MM.1S (cell line): ENCODE measurements around the gene SLC29A3.

Experiments
- DNase-seq: peaks from one replicate; pipeline ENCODE4 v3.0.0-alpha.2; 2015
- H2AFZ ChIP-seq: fragments of 300-600 bp; sonication (generic); 2 replicates; pipeline ENCODE4 v1.6.0; 2016; ENCODE audit warnings: antibody characterized with exemption, low read length
- H3F3A ChIP-seq: fragments of 300-600 bp; sonication (generic); 2 replicates; pipeline ENCODE4 v1.6.1; 2016; ENCODE audit warnings: mild to moderate bottlenecking, antibody characterized with exemption, low read length, moderate library complexity, mixed read lengths; ENCODE audit not compliant: insufficient read depth
- H3K27ac ChIP-seq: fragments of 300-600 bp; sonication (generic); 2 replicates; pipeline ENCODE4 v1.5.1; 2016; ENCODE audit warnings: mild to moderate bottlenecking, low read length
- H3K27me3 ChIP-seq: fragments of 300-600 bp; sonication (generic); replicated peaks from 2 replicates; pipeline ENCODE4 v1.6.0; 2016; ENCODE audit warnings: low read length; ENCODE audit not compliant: insufficient read depth
- H3K36me3 ChIP-seq: fragments of 300-600 bp; sonication (generic); replicated peaks from 2 replicates; pipeline ENCODE4 v1.6.1; 2016; ENCODE audit warnings: mild to moderate bottlenecking, low read length, mixed read lengths; ENCODE audit not compliant: insufficient read depth
- H3K4me1 ChIP-seq: fragments of 300-600 bp; sonication (generic); 2 replicates; pipeline ENCODE4 v1.6.1; 2016; ENCODE audit warnings: low read length, mixed read lengths
- H3K4me2 ChIP-seq: fragments of 300-600 bp; sonication (generic); 2 replicates; pipeline ENCODE4 v1.6.0; 2016; ENCODE audit warnings: low read depth, low read length
- H3K4me3 ChIP-seq: fragments of 300-600 bp; sonication (generic); 2 replicates; pipeline ENCODE4 v1.5.1; 2016; ENCODE audit warnings: low read length, mixed read lengths
- H3K79me2 ChIP-seq: fragments of 300-600 bp; sonication (generic); 2 replicates; pipeline ENCODE4 v1.6.1; 2016; ENCODE audit warnings: mixed run types, low read length, mixed read lengths
- H3K9ac ChIP-seq: fragments of 300-600 bp; sonication (generic); 2 replicates; pipeline ENCODE4 v1.6.1; 2016; ENCODE audit warnings: low read length, mixed read lengths
- H3K9me2 ChIP-seq: fragments of 300-600 bp; sonication (generic); replicated peaks from 2 replicates; pipeline ENCODE4 v1.6.1; 2016; ENCODE audit warnings: mild to moderate bottlenecking, low read length, mixed read lengths; ENCODE audit not compliant: insufficient read depth
- H3K9me3 ChIP-seq: fragments of 300-600 bp; sonication (generic); replicated peaks from 2 replicates; pipeline ENCODE4 v1.6.1; 2016; ENCODE audit warnings: mild to moderate bottlenecking, low read length, mixed read lengths; ENCODE audit not compliant: insufficient read depth
- H4K20me1 ChIP-seq: fragments of 300-600 bp; sonication (generic); 2 replicates; pipeline ENCODE4 v1.6.1; 2016; ENCODE audit warnings: mild to moderate bottlenecking, low read length, moderate library complexity, mixed read lengths; ENCODE audit not compliant: insufficient read depth
- EZH2 ChIP-seq: fragments of 300-600 bp; sonication (generic); optimal IDR thresholded peaks from 2 replicates; pipeline ENCODE3; 2017; ENCODE audit warnings: low read depth, mild to moderate bottlenecking, antibody characterized with exemption, low read length, mixed read lengths
- EZH2phosphoT487 ChIP-seq: fragments of 300-600 bp; sonication (generic); IDR thresholded peaks from 2 replicates; pipeline ENCODE4 v1.6.1; 2018; ENCODE audit warnings: antibody characterized with exemption, low read length
- TF ChIP-seq, protein P1 (sequence below): fragments of 300-600 bp; sonication (generic); IDR thresholded peaks from 2 replicates; pipeline ENCODE4 v1.5.1; 2016; ENCODE audit warnings: antibody characterized with exemption, low read length, mixed read lengths

Gene SLC29A3

DNA sequence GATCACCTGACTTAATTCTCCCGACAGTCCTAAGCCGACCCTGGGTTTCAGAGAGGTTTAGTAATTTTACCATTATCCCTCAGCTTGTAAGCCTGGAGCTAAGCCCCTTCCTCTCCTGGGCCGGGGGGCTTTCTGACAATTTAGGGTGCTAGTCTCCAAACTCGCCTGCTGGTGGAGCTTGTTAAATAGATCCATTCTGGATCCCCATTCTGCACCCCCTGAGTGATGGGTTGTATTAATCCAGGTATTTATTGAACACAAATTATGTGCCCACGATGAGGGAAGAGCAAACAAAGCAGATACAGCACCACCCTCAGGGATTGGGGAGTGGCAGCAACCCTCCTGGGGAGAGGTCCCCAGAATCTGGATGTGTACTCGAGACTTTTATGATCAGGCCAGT lies 1.3 kb upstream of the SLC29A3 start:
- Histone ChIP-seq H4K20me1 (no peaks in the 10 kb centered on the region), H3K79me2 (no peaks in the 10 kb centered on the region), H3K4me1 (peaks cover 16% of the 10 kb centered on the region), H3K27me3 (peaks cover 4% of the 10 kb centered on the region; the same call in 1 of the 2 replicates), H3K36me3 (no peaks in the 10 kb centered on the region), H3K4me2 (no peak overlapping the region), H3F3A (peaks cover 12% of the 10 kb centered on the region), H3K4me3 (no peak overlapping the region), H3K9ac (no peak overlapping the region), H3K27ac (no peak overlapping the region), H3K9me2 (no peaks in the 10 kb centered on the region), H3K9me3 (no peaks in the 10 kb centered on the region), H2AFZ (no peak overlapping the region)
- TF ChIP-seq EZH2phosphoT487 (no peak), EZH2 (no peak)
- TF ChIP-seq, protein P1, sequence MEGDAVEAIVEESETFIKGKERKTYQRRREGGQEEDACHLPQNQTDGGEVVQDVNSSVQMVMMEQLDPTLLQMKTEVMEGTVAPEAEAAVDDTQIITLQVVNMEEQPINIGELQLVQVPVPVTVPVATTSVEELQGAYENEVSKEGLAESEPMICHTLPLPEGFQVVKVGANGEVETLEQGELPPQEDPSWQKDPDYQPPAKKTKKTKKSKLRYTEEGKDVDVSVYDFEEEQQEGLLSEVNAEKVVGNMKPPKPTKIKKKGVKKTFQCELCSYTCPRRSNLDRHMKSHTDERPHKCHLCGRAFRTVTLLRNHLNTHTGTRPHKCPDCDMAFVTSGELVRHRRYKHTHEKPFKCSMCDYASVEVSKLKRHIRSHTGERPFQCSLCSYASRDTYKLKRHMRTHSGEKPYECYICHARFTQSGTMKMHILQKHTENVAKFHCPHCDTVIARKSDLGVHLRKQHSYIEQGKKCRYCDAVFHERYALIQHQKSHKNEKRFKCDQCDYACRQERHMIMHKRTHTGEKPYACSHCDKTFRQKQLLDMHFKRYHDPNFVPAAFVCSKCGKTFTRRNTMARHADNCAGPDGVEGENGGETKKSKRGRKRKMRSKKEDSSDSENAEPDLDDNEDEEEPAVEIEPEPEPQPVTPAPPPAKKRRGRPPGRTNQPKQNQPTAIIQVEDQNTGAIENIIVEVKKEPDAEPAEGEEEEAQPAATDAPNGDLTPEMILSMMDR, result no peak
- no peak for DNase-seq

DNA sequence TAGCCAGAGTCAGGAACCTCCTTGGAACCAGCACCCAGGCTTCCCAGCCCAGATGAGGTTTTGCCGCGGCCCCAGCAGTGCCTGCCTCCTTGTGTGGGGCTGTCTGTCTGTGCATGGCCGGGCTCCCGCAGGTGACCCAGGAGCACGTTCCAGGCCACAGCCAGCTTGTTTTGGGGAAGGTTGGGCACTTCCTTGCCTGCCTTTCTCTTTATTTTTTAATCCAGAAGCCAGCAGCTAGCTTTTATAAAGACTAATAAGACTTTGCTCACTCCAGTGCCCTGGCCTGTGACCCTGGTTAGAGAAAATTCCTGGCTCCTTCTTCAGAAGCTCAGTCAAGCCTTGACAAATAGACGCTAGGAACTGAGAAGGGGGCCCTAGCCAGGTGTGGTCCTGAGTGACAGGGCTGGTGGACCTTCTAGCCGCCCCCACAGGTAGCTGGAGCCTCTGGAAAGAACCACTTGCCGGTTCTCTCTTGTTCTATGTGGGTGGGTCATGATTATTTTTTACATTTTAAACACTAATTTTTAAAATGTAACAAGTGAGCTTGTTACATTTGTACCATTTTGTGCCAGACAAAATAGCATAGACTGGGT lies 837 bp downstream of the SLC29A3 start:
- Histone ChIP-seq H3K9me3 (no peaks in the 10 kb centered on the region), H2AFZ (peak overlapping the region; percentile 98), H4K20me1 (no peaks in the 10 kb centered on the region), H3K27me3 (no peaks in the 10 kb centered on the region), H3K4me2 (peak overlapping the region; percentile 78), H3K4me3 (peak overlapping the region; percentile 82), H3K9me2 (no peaks in the 10 kb centered on the region), H3F3A (peaks cover 12% of the 10 kb centered on the region), H3K9ac (peak overlapping the region; percentile 65; the same call in 1 of the 2 replicates), H3K27ac (no peak overlapping the region), H3K4me1 (peaks cover 16% of the 10 kb centered on the region), H3K79me2 (no peaks in the 10 kb centered on the region), H3K36me3 (no peaks in the 10 kb centered on the region)
- DNase-seq, result no peak
- TF ChIP-seq, protein P1, result no peak; the same call in 1 of the 2 replicates
- no peak for TF ChIP-seq EZH2phosphoT487
- no peak for TF ChIP-seq EZH2

DNA sequence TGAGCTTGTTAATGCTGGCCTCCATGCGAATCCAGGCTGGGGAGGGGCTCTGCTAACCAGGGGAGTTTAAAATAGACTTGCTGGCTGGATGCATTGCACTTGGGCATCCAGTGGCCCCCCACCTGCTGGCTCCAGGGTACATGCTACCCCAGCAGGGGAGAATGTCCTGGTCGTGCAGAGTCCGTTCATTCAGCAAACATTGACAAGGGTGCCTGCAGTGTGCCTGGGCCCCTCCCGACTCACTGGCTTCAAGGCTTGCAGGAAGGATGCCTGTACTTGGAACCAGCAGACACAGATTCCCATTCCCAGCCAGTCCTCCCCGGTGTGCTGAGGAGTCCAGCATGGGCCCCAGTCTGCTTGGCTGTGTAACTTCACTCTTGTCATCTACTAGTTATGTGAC lies 1.5 kb downstream of the SLC29A3 start:
- Histone ChIP-seq H3K9me2 (no peaks in the 10 kb centered on the region), H3K4me2 (no peak overlapping the region), H2AFZ (no peak overlapping the region), H3K27me3 (no peaks in the 10 kb centered on the region), H3K4me1 (peaks cover 14% of the 10 kb centered on the region), H3K9ac (no peak overlapping the region), H3K27ac (no peak overlapping the region), H3K79me2 (no peaks in the 10 kb centered on the region), H3F3A (peaks cover 12% of the 10 kb centered on the region), H3K9me3 (no peaks in the 10 kb centered on the region), H4K20me1 (no peaks in the 10 kb centered on the region), H3K4me3 (no peak overlapping the region), H3K36me3 (no peaks in the 10 kb centered on the region)
- no peak for DNase-seq
- TF ChIP-seq EZH2 (no peak), EZH2phosphoT487 (no peak)
- TF ChIP-seq, protein P1, result no peak
